ENCODE results near the gene IPO5.
"Not testable (repeated sequence)": the region's sequence is repeated elsewhere in the genome, so short reads cannot be mapped to it uniquely, and the experiment has no call there.

DNA sequence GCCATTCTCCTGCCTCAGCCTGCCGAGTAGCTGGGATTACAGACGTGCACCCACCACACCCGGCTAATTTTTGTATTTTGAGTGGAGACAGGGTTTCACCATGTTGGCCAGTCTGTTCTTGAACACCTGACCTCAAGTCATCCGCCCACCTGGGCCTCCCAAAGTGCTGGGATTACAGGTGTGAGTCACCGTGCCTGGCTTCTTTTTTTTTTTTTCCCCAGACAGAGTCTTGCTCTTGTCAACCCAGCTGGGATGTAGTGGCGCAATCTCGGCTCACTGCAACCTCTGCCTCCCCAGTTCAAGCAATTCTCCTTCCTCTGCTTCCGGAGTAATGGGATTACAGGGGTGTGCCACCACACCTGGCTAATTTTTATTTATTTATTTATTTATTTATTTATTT, 51.5 kb downstream of the IPO5 start:
- TF ChIP-seq, protein P1, sequence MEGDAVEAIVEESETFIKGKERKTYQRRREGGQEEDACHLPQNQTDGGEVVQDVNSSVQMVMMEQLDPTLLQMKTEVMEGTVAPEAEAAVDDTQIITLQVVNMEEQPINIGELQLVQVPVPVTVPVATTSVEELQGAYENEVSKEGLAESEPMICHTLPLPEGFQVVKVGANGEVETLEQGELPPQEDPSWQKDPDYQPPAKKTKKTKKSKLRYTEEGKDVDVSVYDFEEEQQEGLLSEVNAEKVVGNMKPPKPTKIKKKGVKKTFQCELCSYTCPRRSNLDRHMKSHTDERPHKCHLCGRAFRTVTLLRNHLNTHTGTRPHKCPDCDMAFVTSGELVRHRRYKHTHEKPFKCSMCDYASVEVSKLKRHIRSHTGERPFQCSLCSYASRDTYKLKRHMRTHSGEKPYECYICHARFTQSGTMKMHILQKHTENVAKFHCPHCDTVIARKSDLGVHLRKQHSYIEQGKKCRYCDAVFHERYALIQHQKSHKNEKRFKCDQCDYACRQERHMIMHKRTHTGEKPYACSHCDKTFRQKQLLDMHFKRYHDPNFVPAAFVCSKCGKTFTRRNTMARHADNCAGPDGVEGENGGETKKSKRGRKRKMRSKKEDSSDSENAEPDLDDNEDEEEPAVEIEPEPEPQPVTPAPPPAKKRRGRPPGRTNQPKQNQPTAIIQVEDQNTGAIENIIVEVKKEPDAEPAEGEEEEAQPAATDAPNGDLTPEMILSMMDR (IDR thresholded peaks at IDR 0.05; ENCODE audit: insufficient read depth, low read depth, low read length) = not testable (repeated sequence)
- TF ChIP-seq EZH2 (IDR thresholded peaks at IDR 0.05; ENCODE audit: insufficient read depth, low read length) = not testable (repeated sequence)

Data from astrocyte (in vitro differentiated cells and primary cell).